C1 segment of cervical spinal cord (tissue), 14 donors: ENCODE results near the gene TMEM200B.
"Not testable (repeated sequence)": the region's sequence is repeated elsewhere in the genome, so short reads cannot be mapped to it uniquely, and the experiment has no call there.

Source experiments
- DNase-seq, 14 donors: peaks; one replicate each; lab custom pipeline; 2025; lab: John Stamatoyannopoulos, UW

Gene TMEM200B

DNA sequence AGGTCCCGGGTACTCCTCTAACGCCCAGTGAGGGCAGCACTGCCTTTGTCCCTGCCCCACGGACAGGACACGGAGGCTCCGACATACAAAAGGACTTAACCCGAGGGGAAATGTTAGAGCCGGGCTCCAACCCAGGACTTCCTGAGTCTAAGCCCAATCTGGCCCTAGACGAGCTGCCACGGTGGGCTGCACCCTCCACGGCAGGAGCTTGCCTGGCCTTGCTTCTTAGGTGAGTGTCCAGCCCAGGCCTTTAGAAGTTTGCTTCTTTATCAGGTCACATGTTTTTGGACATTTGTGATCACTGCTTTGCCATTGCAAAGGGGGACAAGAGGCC, 11.0 kb upstream of the TMEM200B start:
- DNase-seq, result no peak

DNA sequence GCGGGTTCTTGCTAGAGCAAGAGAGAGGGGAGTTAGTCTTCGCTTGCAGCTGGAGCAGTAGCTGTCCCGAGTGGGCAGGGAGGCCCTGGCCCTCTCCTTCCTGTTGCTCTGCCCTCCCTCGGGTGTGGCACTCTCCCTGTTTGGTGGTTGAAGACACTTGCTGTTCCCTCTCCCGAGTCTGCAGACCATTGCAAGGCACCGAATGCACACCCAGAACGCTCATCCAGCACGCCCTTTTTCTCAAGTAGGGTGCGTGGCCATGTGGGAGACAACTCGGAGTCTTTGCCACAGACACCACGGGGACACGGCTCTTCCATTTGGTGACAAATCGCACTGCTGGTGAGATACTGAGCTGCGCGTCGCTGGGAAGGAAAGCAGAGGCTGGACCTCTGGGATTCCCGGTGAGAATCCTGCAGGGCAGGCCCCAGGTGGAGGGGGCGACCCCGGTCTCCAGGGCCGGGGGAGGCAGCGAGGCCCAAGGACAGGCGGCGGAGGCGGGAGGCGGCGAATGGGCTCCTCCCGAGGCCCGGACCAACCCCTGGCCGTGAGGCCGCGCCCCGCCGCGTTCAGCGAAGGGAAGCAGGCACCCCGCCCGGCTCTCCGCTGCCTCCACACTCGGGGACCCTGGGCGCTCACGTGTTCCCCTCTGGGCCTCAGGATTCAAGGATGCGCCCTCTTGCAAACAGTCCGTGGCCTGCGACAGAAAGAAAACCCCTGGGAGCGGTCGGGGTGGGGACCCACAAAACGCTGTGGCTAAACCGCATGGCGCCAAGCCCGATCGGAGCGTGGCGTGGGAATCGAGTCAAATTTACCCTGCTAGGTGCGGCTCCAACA, 10.4 kb upstream of the TMEM200B start:
- DNase-seq, result peak in 3 of 14 donors; percentile 12 to 46 (median 40)

DNA sequence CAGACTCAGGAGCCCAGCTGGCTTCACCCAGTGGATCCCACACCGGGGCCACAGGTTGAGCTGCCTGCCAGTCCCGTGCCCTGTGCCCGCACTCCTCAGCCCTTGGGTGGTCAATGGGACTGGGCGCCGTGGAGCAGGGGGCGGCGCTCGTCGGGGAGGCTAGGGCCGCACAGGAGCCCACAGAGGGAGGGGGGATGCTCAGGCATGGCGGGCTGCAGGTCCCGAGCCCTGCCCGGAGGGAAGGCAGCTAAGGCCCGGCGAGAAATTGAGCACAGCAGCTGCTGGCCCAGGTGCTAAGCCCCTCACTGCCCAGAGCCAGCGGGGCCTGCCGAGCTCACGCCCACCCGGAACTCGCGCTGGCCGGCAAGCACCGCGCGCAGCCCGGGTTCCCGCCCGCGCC, 7.4 kb upstream of the TMEM200B start:
- DNase-seq, result not testable (repeated sequence)

DNA sequence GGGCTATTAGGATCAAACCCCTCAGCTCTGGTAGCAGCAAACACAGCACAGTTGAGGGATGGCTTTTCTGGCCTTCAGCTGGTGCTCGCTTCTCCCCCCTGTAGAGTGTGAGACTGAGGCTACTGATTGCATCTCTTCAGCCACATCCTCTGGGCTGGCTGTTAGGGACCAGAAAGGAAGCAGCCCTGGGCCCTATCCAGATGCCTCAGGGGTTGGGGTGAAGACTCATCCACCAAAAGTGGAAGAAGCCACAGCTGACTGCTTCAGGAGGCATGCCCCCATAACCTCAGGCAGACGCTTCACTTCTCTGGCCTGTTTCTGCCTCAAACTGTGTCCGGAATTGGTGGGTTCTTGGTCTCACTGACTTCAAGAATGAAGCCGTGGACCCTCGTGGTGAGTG, 6.2 kb upstream of the TMEM200B start:
- no peak for DNase-seq

DNA sequence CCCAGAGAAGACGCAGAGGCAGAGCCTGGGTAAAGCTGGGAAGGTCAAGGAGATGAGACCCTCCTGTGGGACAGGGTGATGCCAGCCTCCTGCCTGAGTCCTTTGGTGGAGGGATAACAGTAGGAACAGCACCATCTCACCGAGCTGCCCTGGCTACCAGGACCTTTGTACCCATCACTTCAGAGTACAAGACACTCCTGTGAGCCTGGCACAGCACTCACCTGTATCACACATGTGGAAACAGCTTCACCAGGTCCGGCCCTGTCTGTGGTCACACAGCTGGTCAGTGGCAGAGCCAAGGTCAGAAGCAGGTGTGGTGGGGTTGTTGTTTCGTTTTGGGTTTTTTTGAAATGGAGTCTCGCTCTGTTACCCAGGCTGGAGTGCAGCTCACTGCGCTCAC, 5.0 kb upstream of the TMEM200B start:
- DNase-seq, result no peak

DNA sequence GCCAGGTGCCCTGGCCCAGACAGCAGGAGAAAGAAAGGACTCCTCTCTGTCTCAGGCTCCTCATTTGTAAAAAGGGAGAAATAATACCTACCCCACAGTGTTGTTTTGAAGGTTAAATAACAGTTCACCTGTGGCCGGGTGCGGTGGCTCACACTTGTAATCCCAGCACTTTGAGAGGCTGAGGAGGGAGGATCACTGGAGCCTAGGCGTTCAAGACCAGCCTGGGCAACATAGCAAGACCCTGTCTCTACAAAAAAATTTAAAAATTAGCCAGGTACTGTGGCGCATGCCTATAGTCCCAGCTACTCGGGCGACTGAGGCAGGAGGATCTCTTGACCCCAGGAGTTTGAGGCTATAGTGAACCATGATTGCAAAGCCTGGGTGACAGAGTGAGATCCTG, 2.5 kb upstream of the TMEM200B start:
- no peak for DNase-seq

DNA sequence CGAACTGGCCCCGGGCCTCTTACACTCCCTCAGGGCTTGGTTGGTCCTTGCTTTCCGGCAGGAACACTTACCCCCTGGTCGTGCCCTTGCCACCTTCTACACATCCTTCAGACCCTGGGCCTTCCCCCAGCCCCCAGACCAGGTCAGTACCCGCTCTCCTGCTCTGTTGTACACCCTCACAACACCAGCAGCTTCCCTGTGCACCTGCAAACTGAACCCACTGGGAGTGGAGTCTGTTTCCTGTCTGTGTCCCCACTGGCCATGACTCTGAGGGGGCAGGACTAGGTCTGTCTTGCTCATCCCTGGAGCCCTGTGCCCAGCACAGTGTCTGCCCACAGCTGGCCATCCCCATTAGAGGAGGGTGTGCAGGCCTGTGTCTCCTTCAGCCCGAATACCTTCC, 2.1 kb upstream of the TMEM200B start:
- DNase-seq, result no peak

DNA sequence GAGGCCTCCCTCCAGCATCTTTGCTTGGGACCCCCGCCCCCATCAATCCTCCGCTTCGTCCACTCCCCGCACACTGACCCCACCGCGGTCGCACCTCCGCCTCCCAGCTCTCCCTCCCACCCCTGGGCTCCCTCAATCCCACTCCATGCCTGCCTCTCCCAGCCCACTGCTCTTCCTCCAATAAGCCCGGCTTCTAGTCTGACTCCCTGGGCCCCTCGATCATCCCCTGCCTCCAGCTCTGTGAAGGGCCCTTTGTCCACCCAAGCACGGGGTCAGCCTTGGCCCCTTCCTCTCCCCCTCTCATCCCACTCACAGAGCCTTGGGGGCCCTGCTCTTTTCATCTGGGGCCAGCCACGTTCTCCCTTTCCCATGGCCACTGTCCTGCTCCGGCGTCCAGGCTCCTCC, 1.5 kb upstream of the TMEM200B start:
- DNase-seq, result no peak

DNA sequence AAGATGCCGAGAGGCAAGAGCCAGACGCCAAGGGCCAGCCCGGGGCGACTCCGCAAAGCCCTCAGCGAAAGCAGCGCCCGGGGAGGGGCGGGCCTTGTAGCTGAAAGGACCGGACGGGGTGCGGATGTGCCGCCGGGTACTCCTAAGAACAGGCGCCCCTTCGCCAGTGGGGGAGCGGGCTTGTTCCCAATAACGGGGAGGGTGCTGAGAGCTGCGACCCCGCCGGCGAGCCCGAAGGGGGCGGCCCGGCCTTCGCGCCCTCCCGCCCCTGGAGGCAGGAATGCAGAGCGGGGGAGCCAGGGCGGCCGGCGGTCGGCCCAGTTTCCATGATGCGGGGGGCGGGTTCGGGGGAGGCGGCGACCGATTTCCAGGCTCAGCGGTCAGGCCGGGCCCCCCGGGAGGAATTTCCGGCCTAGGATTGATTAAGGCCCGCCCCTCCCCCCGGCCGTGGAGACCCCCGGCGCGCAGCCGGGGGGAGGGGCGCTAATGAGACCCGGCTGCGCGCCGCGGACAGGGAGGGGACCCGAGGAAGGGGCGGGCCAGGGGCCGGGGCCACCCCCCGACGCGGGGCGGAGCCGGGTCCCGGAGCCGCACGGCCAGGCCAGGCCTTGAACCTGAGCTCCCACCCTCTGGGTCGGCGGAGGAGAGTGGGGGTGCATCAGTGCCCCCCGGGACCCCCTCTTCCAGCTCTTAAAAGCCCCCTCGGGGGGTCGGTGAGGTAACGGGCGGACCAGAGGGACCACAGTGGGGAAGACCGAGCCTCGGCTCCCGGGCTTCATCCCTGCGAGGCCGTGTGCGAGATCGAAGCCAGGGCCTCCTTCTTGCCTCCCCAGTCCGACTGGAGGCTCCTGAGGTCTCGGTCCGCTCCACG, 898 bp upstream of the TMEM200B start:
- DNase-seq, result peak in 4 of 14 donors; percentile 14 to 47 (median 21)

DNA sequence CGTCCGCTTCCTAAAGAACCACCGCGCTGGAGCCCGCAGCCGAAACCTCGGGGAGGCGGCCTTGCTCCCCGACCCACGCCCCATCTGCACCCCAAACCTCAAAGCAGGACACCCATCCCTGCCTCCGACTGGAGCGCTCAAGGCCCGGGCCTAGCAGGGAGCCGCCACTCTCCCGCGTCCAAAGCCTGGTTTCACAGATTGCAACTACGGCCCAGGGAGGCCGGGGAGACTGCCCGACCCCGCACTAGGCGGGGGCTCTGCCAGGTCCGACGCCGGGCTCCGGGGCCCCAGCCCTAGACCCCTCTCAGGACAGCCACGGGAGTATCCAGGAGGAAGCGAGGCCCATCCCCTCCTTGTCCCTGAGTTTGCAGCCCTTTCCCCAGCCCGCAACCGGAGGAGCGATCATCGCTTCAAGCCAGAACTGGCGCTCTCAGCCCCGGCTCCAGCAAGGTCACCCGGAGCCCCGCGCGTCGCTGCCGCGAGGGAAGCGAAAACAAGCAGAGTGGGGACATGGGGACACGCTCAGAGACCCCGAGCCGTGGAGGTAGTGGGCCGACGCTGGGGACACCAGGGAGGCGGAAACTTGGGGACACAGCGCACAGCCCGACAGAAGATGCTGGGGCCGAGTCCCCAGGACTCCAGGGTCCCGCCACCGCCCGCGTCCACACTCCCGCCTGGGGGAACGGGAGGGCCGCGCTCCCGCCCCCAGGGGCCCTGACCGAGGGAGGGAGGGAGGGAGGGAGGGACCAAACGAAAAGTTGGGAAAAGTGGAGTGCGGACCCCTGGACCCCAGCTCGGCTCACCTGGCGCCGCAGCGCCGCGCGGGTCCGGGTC, 433 bp downstream of the TMEM200B start:
- DNase-seq, result no peak

DNA sequence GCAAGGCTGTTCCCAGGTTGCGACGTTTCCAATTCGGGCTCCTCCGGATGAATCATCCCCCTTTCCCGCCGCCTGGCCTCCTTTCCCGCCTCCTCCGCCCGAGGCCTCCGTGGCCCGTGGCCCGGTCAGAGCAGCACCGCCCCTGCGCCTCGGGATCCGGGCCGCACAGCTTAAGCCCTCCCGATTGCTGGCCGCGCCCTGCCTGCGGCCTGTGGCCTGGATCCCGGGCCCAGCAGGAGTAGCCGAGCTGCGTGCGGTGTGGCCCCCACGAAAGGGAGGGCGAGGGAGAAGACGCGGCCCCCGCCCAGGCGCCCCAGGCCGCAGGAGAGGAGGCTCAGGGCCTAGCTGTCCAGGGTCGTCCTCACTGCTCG, 1.0 kb downstream of the TMEM200B start:
- DNase-seq, result peak in 1 of 14 donors; percentile 29

DNA sequence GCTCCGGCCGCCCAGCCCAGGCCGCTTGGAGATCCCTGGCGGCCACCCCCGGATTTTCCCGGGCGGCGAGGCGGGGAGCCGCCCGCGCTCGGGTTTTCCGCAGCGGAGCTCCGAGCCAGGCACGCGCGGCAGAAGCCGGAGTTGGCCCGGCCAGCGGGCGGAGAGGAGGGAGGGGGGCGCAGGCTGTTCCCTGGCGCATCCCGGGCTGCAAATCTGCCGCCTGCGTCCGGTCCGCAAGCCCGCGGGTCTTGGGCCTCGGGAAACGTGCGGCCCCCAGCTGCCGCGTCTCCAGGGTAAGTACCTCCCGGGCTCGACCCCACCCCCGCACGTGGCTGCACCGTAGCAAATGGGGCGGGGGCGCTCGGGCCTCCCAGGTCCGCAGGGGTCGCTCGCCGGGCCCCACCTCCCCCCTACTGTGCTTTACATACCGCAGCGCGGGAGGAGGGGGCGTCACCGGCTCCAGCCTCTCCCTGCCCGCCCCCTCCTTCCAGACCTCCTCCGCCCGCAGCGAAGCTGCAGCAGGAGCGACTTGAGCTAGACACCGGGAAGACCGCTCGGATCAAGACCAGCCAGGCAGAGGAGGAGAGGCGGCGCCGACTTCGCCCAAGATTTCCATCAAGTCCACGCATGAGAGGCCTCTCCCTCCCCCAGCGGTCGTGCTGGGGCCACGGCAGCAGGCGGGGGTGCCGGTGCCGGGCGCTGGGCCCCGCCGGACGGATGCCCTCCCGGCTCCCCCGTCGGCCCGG, 1.6 kb downstream of the TMEM200B start:
- DNase-seq, result no peak

DNA sequence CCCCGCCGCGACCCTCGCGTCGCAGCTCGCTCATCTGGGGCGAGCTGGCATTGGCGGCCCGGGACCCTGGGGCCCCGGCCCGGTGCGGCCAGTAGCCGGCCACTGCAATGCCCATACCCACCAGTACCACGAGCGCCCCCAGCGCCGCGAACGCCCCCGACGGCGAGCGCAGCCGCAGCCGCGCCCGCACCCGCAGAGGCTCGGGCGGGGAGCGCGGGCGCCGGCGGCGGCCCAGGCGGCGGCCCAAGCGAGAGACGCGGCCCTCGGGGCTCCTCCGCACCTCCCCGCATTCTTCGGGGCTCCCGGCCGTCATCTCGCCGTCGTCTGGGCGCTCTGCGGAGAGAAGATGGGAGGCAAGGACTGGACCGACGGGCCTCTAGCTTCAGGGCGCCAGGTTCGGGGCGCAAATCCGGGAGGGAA, 2.2 kb downstream of the TMEM200B start:
- DNase-seq, result no peak

DNA sequence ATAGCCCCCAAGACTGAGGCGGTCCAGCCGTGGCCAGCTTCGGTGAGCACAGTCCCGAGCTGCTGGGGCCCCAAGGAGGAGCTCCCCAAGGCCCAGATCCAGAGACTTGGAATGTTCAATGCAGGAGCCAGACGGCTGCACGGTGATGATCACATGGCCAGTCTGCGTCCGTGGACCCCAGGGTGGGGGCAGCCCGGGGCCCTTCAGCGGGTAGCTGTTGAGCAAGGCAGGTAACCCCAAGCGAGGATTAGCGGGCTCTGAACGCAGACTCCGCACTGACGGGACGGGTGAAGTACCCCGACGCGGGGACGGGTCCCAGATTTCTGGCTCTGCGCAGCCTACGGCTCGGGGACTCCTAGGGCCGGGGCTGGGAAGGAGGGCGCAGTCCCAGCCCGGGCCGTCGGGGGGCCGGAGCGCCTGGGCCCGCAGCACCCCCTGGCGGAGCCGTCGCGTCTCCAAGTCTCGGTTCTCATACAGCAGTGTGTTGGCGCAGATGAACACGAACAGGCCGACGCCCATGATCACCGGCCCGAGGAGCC, 2.7 kb downstream of the TMEM200B start:
- DNase-seq, result no peak

DNA sequence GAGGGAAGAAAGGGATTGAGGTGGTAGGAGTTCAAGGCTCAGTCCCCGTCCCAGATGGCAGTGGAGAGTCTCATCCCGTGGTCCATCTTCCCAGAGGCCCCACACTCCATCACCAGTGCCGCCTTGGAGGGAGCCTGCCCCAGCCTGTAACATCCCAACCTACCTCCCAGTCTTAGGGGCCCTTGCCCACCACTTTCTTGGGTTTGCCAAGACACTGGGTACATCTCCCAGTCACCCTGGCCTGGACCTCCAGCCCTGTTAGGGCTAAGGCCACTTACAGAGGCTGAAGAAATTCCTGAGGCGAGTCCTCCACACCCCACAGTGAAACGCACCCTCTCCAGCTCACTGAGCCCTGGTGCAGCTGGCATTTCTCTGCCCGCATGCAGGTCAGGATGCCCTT, 3.3 kb downstream of the TMEM200B start:
- no peak for DNase-seq

DNA sequence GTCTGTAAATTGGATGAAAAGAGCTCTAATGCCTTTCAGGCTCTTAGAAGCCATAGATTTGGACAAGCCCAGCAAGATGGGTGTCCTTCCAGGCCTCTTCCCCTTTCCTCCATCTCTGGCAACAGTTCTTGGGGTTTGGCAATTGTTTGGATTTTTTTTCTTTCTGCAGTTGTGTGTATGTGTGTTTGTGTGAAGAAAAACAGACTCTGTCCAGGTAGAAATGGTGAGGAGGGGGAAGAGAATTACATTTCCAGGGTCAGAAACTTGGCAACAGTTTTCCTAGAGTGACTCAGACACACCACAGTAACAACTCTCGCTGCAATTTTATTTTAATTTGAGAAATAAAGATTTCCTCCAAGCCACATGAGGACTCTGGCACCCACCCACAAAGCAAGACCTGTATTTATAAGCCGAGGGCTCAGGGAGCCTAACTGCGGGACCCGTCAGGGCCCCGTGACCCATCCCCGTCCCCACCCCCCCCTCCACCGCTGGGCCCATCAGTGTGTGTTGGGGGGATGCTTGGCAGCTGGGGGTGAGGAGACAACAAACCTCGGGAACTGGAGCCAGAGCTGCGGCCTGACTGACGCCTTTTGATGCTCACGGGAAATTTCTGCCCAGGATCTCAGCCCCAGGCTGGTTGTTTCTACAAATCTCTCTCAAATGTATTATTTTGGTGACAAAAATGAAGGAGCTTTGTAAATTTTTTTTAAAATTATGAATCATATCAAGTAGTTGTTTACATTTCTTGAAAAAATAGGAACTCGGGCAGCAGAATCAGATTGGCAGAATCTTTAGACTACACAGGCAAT, 4.4 kb downstream of the TMEM200B start:
- no peak for DNase-seq

DNA sequence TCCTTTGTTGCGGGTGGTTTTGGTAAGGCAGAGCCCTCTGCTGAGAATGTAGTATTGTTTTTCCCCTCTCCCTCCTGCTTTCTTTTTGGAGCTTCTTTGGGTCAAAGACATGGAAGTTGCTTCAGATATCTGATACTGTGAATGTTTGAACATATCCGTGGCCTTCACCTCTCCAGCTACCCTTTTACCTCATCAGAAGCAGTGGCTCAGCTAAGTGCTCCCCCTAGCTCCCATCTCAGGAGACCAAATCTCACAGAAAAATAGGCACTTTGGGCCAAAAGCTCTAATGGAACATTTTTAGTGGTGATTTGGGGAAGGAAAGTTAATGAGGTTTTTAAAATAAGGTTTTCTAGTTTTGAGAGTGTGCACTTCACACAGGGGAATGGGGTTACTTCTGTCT, 6.3 kb downstream of the TMEM200B start:
- DNase-seq, result no peak

DNA sequence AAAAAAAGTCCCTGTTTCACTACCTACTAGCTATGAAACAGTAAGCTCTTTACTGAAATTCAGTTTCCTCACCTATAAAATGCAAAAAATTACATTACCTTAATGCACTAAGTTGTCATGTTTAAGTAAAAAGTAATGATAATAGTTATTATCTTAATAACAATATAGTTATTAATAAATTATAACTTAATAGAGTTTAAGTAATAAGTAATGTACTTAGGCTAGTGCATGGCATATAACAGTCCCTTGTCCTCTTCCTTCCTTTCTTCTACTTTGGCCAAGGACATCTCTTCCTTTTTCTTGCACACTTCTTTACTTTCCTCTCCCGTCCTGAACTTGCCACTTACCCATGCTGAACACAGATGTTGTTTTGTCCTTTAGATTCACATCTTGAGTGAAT, 9.0 kb downstream of the TMEM200B start:
- no peak for DNase-seq

DNA sequence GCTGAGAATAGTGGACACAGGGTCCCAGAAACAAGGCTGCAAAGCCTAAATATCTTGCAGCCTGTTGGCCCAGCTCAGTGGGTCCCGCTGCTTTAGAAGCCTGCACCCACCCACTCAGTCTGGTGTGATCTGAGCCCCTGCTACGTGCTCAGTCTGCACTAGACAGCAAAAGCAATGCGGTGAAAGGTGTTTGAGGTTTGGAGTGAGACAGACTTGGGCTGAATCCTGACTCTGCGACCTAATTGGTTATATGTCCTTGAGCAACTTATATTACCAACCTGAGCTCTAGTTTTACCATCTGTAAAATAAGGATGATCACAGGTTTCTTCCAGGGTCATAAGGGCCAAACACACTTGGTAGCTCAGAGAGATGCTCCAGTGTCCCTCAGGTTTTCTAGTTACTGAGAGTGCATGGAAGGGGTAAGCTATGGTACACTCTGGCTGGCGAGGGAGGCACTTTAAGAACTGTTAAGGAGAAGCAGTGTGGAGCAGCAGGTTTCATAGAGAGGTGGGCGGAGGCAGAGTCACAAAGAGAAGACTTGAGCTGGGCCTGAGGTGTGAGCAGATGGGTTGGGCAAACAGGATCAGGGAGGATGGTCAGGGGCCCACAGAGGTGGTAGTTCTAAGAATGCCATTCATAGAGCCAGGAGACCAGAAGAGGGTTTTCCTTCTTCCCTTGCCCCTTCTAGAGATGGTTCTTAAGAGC, 10.1 kb downstream of the TMEM200B start:
- no peak for DNase-seq
